HepG2 (cell line): Measurements from ENCODE around the gene FIZ1. TPM values are rescaled to one million over a fixed set of nuclear protein-coding genes. Genes with fewer than 3 reads are reported as not detected.
"Not testable (repeated sequence)": the region's sequence is repeated elsewhere in the genome, so short reads cannot be mapped to it uniquely, and the experiment has no call there.

ENCODE experiments used
- ATAC-seq: fragments of 200-7000 bp; cut with Tn5 transposase; 3 replicates; pipeline ENCODE4 v1.9.1; 2020; ENCODE audit warnings: mild to moderate bottlenecking, moderate library complexity
- BruUV-seq: library from RNA; stranded (reverse); fragments of 400-500 nt; replicated peaks from 2 replicates; lab custom pipeline; 2021; lab: Mats Ljungman, UMichigan
- CTCF ChIA-PET: fragments of 300-600 bp; formaldehyde crosslinking; extraction: SDS; loops from one replicate; lab custom pipeline; 2021; ENCODE audit warnings: low total read pairs, inconsistent platforms, low intra/inter-chr PET ratio; lab: Yijun Ruan, JAX
- POLR2A ChIA-PET: fragments of 350-600 bp; sonication (Branson Sonifier 250); formaldehyde crosslinking; loops from one replicate; lab custom pipeline; 2020; ENCODE audit warnings: antibody characterized with exemption, inconsistent platforms; lab: Yijun Ruan, JAX
- DNase-seq: peaks from one replicate; pipeline ENCODE4 v3.0.0-alpha.2; 2015; ENCODE audit warnings: low spot score
- FAIRE-seq: peaks from 3 replicates; lab custom pipeline; 2011; peaks lifted over from hg19 to GRCh38; lab: Jason Lieb, UNC
- H2AFZ ChIP-seq: one replicate; pipeline ENCODE4 v1.6.1; 2011; ENCODE audit warnings: low read length, inconsistent platforms
- H3K27ac ChIP-seq: fragments of 300-600 bp; 3 replicates; pipeline ENCODE4 v1.8.0; 2011; ENCODE audit warnings: mixed run types, mild to moderate bottlenecking, mixed read lengths, low read length, inconsistent platforms; ENCODE audit not compliant: insufficient read depth; ENCODE audit errors: extremely low read length
- H3K27me3 ChIP-seq, 2 experiments: fragments of 200-600 bp in 1 of 2; 2 replicates in 1 of 2; 3 replicates in 1 of 2; pipeline versions ENCODE4 v1.6.0 to v1.8.0; 2011; ENCODE audit warnings: low read length in 2 of 2, mild to moderate bottlenecking in 2 of 2, moderate library complexity in 2 of 2, inconsistent platforms in 1 of 2; ENCODE audit not compliant: insufficient read depth in 2 of 2, control insufficient read depth in 1 of 2
- H3K36me3 ChIP-seq, 2 experiments: fragments of 200-600 bp in 1 of 2; replicated peaks in 1 of 2; 2 replicates in 1 of 2; 3 replicates in 1 of 2; pipeline versions ENCODE4 v1.5.1 to v1.8.0; 2011; ENCODE audit warnings: low read length in 2 of 2, inconsistent platforms in 1 of 2; ENCODE audit not compliant: insufficient read depth in 2 of 2, control insufficient read depth in 1 of 2
- H3K4me1 ChIP-seq: 2 replicates; pipeline ENCODE4 v1.5.1; 2012; ENCODE audit warnings: low read length, inconsistent platforms; ENCODE audit not compliant: insufficient read depth
- H3K4me2 ChIP-seq: 2 replicates; pipeline ENCODE4 v1.6.0; 2011; ENCODE audit warnings: low read depth, low read length, inconsistent platforms
- H3K4me3 ChIP-seq, 3 experiments: fragments of 200-600 bp in 1 of 3; sonication (generic), shearing (Covaris generic) in 1 of 3; replicated peaks in 1 of 3; 2 replicates each; pipeline ENCODE4 v1.5.1; 2011 to 2016; ENCODE audit warnings: low read length in 3 of 3, inconsistent platforms in 2 of 3, low read depth in 2 of 3, mild to moderate bottlenecking in 2 of 3, control low read depth in 1 of 3, mixed read lengths in 1 of 3; ENCODE audit not compliant: insufficient read depth in 1 of 3
- H3K79me2 ChIP-seq: one replicate; pipeline ENCODE4 v1.6.1; 2011; ENCODE audit warnings: low read length, inconsistent platforms; ENCODE audit not compliant: insufficient read depth
- H3K9ac ChIP-seq: 2 replicates; pipeline ENCODE4 v1.6.0; 2011; ENCODE audit warnings: mild to moderate bottlenecking, low read depth, low read length, inconsistent platforms; ENCODE audit not compliant: insufficient read depth
- H3K9me3 ChIP-seq: 2 replicates; pipeline ENCODE4 v1.5.1; 2012; ENCODE audit warnings: mild to moderate bottlenecking, low read length
- H4K20me1 ChIP-seq: 2 replicates; pipeline ENCODE4 v1.6.0; 2011; ENCODE audit warnings: inconsistent platforms, mild to moderate bottlenecking, low read length, moderate library complexity; ENCODE audit not compliant: insufficient read depth
- ARHGAP35 ChIP-seq: sonication (generic); formaldehyde crosslinking; IDR thresholded peaks from 2 replicates; pipeline ENCODE4 v1.9.0; 2022; ENCODE audit warnings: mild to moderate bottlenecking, inconsistent platforms, moderate library complexity, missing genetic modification reagents, borderline replicate concordance
- FOXM1 ChIP-seq: sonication (generic); formaldehyde crosslinking; IDR thresholded peaks from 2 replicates; pipeline ENCODE4 v1.5.0; 2020; ENCODE audit warnings: missing genetic modification reagents
- KDM2A ChIP-seq: sonication (generic); formaldehyde crosslinking; IDR thresholded peaks from 2 replicates; pipeline ENCODE4 v1.4.0; 2020; ENCODE audit warnings: low read depth, missing genetic modification reagents, borderline replicate concordance
- NFKB2 ChIP-seq: sonication (generic); formaldehyde crosslinking; IDR thresholded peaks from 2 replicates; pipeline ENCODE4 v1.4.0; 2020; ENCODE audit warnings: missing genetic modification reagents, borderline replicate concordance
- ZNF18 ChIP-seq: sonication (generic); formaldehyde crosslinking; IDR thresholded peaks from 2 replicates; pipeline ENCODE4 v1.8.0; 2022; ENCODE audit warnings: mild to moderate bottlenecking, missing genetic modification reagents; ENCODE audit not compliant: insufficient replicate concordance
- ZNF224 ChIP-seq: sonication (generic); formaldehyde crosslinking; IDR thresholded peaks from 2 replicates; pipeline ENCODE4 v1.5.0; 2020; ENCODE audit warnings: mild to moderate bottlenecking, missing genetic modification reagents
- ZNF317 ChIP-seq: sonication (generic); formaldehyde crosslinking; IDR thresholded peaks from 2 replicates; pipeline ENCODE4 v1.5.0; 2020; ENCODE audit warnings: mild to moderate bottlenecking, missing genetic modification reagents
- ZNF770 ChIP-seq: sonication (generic); formaldehyde crosslinking; IDR thresholded peaks from 2 replicates; pipeline ENCODE4 v1.5.0; 2020; ENCODE audit warnings: mild to moderate bottlenecking, missing genetic modification reagents
- ZNF773 ChIP-seq: sonication (generic); formaldehyde crosslinking; IDR thresholded peaks from 2 replicates; pipeline ENCODE4 v1.4.0; 2020; ENCODE audit warnings: missing genetic modification reagents, borderline replicate concordance
- ZSCAN5A ChIP-seq: sonication (generic); formaldehyde crosslinking; IDR thresholded peaks from 2 replicates; pipeline ENCODE4 v1.8.0; 2022; ENCODE audit warnings: mild to moderate bottlenecking, missing genetic modification reagents, borderline replicate concordance
- WGBS: methylation state at CpG from one replicate; pipeline ENCODE4 v1.1.6; 2017; ENCODE audit warnings: low lambda C conversion rate; 5-methylcytosine and 5-hydroxymethylcytosine counted together
- in situ Hi-C: cut with HindIII; loops from 2 replicates; pipeline ENCODE4 v1.10.0; 2017; ENCODE audit warnings: low pct_unique_long_range_greater_than_20kb; ENCODE audit not compliant: extremely low pct_ligation_motif_present
- intact Hi-C: fragments of 100-400 bp; cut with micrococcal nuclease; formaldehyde crosslinking; loops from one replicate; pipeline ENCODE4 v1.10.0; 2022; ENCODE audit not compliant: unreplicated experiment
- polyA plus RNA-seq, 8 experiments: library from polyadenylated mRNA; depleted of rRNA in 3 of 8; stranded (reverse) in 7 of 8; unstranded in 1 of 8; fragments of >200 nt; fragmentation: Illumina TruSeq in 4 of 8; extraction: Trizol in 4 of 8; gene quantifications; 2 replicates each; pipeline versions ENCODE4 v1.2.1 to v1.2.3, GENCODE V29; 2011 to 2016; ENCODE audit warnings: low read depth in 4 of 8, missing spikeins in 1 of 8, mixed read lengths in 1 of 8; ENCODE audit not compliant: insufficient read depth in 1 of 8
- total RNA-seq, 5 experiments: library from RNA; depleted of rRNA; stranded (reverse); fragments of >200 nt; fragmentation: Illumina TruSeq; extraction: Trizol; gene quantifications; 2 replicates each; pipeline ENCODE4 v1.2.3, GENCODE V29; 2016; ENCODE audit warnings: low read depth in 1 of 5

The FIZ1 gene
- total and polyA plus RNA-seq, 2 of the 13 experiments (the other 11 are each of a cell fraction or from before 2014, with no cell fraction given): 3.6 to 5.9 TPM

GRCh38 chr19:55582284-55582683 is 17.0 kb downstream of the FIZ1 start:
- WGBS: 14% methylated on average over 4 of the region's 4 CpGs
- intact Hi-C loops: loop anchor here (10.0 kb wide), 2 partner anchors 53 to 67 kb away; no protein-coding TSS in a partner anchor
- ATAC-seq, H4K20me1 ChIP-seq, in situ Hi-C loops, H3K79me2 ChIP-seq, H3K36me3 ChIP-seq, DNase-seq, H3K9ac ChIP-seq, BruUV-seq, H3K9me3 ChIP-seq, H3K27me3 ChIP-seq, H2AFZ ChIP-seq, FAIRE-seq: not testable (repeated sequence)
- CTCF ChIA-PET: interaction anchor here (1.1 kb wide), 1 partner anchor 65 kb away, joined by 3 read pairs; no protein-coding TSS in a partner anchor
- Histone ChIP-seq H3K4me1 (peaks cover 51% of the 10 kb centered on the region), H3K27ac (peak overlapping the region; percentile 79), H3K4me3 (peak overlapping the region in 1 of 3 experiments; percentile 29; a peak in 1 of 6 replicates), H3K4me2 (peak overlapping the region; percentile 93)
- peak; percentile 93 for TF ChIP-seq ZNF770 (CRISPR knock-in tag)
- POLR2A ChIA-PET: interaction anchor here (0.7 to 2.6 kb wide), 5 partner anchors 17 to 121 kb away, joined by 4 to 45 read pairs (median 5); partner anchors contain the start of genes FIZ1, ISOC2, ZNF524 and ZNF628

- peaks cover 48% of the 10 kb centered on the region for H3K4me1 ChIP-seq
- WGBS: 0% methylated on average over 5 of the region's 6 CpGs
- peak; percentile 86 for FAIRE-seq
- in situ Hi-C loops: no loop called here
- BruUV-seq: no TSS peak
- H3K36me3 ChIP-seq: 0 out of 5 replicates have a peak, but pooled peaks cover 0 to 7% of the 10 kb centered on the region in 2 experiments
- H2AFZ ChIP-seq: no peak overlapping the region
- H3K27ac ChIP-seq: peak overlapping the region; percentile 79
- ATAC-seq: peak; percentile 63
- H3K4me3 ChIP-seq: peak overlapping the region in 2 of 3 experiments; percentile 88 to 97; a peak in 3 of 6 replicates
- intact Hi-C loops: loop anchor here (2.0 to 10.0 kb wide), 4 partner anchors 17 to 67 kb away; partner anchors contain the start of gene FIZ1
- no peaks in the 10 kb centered on the region; a peak in 1 of 5 replicates for H3K27me3 ChIP-seq
- peaks cover 9% of the 10 kb centered on the region for H3K79me2 ChIP-seq
- CTCF ChIA-PET: interaction anchor here (1.1 kb wide), 1 partner anchor 65 kb away, joined by 3 read pairs; no protein-coding TSS in a partner anchor
- no peak overlapping the region for H3K9ac ChIP-seq
- DNase-seq: peak; percentile 92
- POLR2A ChIA-PET: interaction anchor here (0.7 to 2.6 kb wide), 6 partner anchors 17 to 120 kb away, joined by 3 to 45 read pairs (median 4); partner anchors contain the start of genes FIZ1, ISOC2, ZNF524 and ZNF628
- no peaks in the 10 kb centered on the region for H4K20me1 ChIP-seq
- no peaks in the 10 kb centered on the region for H3K9me3 ChIP-seq
- H3K4me2 ChIP-seq: peak overlapping the region; percentile 93
- no peak for TF ChIP-seq ZNF317 (CRISPR knock-in tag)
- TF ChIP-seq FOXM1 (CRISPR knock-in tag): no peak
- TF ChIP-seq ZNF18: no peak
- no peak for TF ChIP-seq ARHGAP35 (CRISPR knock-in tag)
- TF ChIP-seq KDM2A (CRISPR knock-in tag): no peak
- TF ChIP-seq ZNF224: no peak
- TF ChIP-seq ZSCAN5A: no peak
- no peak for TF ChIP-seq NFKB2 (CRISPR knock-in tag)
- TF ChIP-seq ZNF773 (CRISPR knock-in tag): no peak
Measured at GRCh38 chr19:55581823-55582223, 17.5 kb downstream of the FIZ1 start.
